Type B pancreatic cell (in vitro differentiated cells): ENCODE measurements around the gene SUSD1. TPM values are rescaled to one million over a fixed set of nuclear protein-coding genes. Genes with fewer than 3 reads are reported as not detected.

Experiments used
- DNase-seq: peaks from one replicate; pipeline ENCODE4 v3.0.0; 2021; ENCODE audit warnings: mixed read lengths; ENCODE audit not compliant: unreplicated experiment; ENCODE audit errors: extremely low spot score
- H3K27ac Mint-ChIP-seq: 2 replicates; pipeline ENCODE4 v1.8.0; 2021; ENCODE audit warnings: mild to moderate bottlenecking, mixed read lengths
- H3K27me3 Mint-ChIP-seq: 2 replicates; pipeline ENCODE4 v1.8.0; 2021; ENCODE audit warnings: mixed read lengths
- H3K36me3 Mint-ChIP-seq: 2 replicates; pipeline ENCODE4 v1.8.0; 2021; ENCODE audit warnings: mixed read lengths
- H3K4me1 Mint-ChIP-seq: one replicate; pipeline ENCODE4 v1.8.0; 2021; ENCODE audit warnings: mixed read lengths; ENCODE audit not compliant: unreplicated experiment
- H3K4me3 Mint-ChIP-seq: 2 replicates; pipeline ENCODE4 v1.8.0; 2021; ENCODE audit warnings: mild to moderate bottlenecking, mixed read lengths
- H3K9me3 Mint-ChIP-seq: 2 replicates; pipeline ENCODE4 v1.8.0; 2021; ENCODE audit warnings: mixed read lengths
- total RNA-seq: library from RNA; stranded (reverse); gene quantifications from 2 replicates; pipeline ENCODE4 v1.2.1, GENCODE V29; 2021; ENCODE audit warnings: low replicate concordance
- TF ChIP-seq, protein P1 (sequence below): fragments of 200-600 bp; sonication (generic); conservative IDR thresholded peaks from 2 replicates; pipeline ENCODE4 v1.5.0; 2021; ENCODE audit warnings: antibody characterized with exemption, mild to moderate bottlenecking

The SUSD1 gene
- total RNA-seq, 1 donor from 2014 or later = 16.3 TPM

DNA sequence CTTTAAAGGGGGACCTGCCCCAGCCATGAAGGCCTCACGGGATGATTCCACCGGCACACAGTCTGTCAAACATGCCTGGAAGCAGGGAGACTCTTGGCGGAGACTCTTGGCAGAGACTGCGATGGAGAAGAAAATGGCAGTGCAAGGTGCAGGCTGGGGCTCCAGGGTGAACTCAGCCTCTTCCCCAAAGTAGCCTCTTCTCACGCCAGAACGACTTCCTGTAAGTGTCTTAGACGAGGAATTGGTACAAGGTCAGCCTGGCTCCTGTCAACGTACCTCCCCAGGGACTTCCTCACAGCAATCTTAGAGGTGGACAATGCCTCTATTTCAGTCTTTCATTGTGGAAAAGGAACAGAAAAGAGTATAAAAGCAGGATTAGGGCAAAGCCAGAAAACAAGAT, 169.2 kb downstream of the SUSD1 start:
- no peaks in the 10 kb centered on the region for H3K9me3 Mint-ChIP-seq

GRCh38 chr9:112003538-112003937, 171.6 kb downstream of the SUSD1 start:
- DNase-seq = no peak
- Mint-ChIP-seq H3K9me3 (no peaks in the 10 kb centered on the region), H3K27me3 (no peaks in the 10 kb centered on the region), H3K36me3 (no peaks in the 10 kb centered on the region), H3K4me1 (peaks cover 17% of the 10 kb centered on the region), H3K27ac (no peak overlapping the region), H3K4me3 (no peak overlapping the region)
- TF ChIP-seq, protein P1, sequence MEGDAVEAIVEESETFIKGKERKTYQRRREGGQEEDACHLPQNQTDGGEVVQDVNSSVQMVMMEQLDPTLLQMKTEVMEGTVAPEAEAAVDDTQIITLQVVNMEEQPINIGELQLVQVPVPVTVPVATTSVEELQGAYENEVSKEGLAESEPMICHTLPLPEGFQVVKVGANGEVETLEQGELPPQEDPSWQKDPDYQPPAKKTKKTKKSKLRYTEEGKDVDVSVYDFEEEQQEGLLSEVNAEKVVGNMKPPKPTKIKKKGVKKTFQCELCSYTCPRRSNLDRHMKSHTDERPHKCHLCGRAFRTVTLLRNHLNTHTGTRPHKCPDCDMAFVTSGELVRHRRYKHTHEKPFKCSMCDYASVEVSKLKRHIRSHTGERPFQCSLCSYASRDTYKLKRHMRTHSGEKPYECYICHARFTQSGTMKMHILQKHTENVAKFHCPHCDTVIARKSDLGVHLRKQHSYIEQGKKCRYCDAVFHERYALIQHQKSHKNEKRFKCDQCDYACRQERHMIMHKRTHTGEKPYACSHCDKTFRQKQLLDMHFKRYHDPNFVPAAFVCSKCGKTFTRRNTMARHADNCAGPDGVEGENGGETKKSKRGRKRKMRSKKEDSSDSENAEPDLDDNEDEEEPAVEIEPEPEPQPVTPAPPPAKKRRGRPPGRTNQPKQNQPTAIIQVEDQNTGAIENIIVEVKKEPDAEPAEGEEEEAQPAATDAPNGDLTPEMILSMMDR = no peak

More for the DNA sequence above, 169.2 kb downstream of the SUSD1 start:
- H3K4me1 Mint-ChIP-seq = peaks cover 17% of the 10 kb centered on the region
- H3K27me3 Mint-ChIP-seq = no peaks in the 10 kb centered on the region
- H3K27ac Mint-ChIP-seq = no peak overlapping the region
- no peaks in the 10 kb centered on the region for H3K36me3 Mint-ChIP-seq
- no peak overlapping the region for H3K4me3 Mint-ChIP-seq
- DNase-seq = no peak
- TF ChIP-seq, protein P1 = no peak

DNA sequence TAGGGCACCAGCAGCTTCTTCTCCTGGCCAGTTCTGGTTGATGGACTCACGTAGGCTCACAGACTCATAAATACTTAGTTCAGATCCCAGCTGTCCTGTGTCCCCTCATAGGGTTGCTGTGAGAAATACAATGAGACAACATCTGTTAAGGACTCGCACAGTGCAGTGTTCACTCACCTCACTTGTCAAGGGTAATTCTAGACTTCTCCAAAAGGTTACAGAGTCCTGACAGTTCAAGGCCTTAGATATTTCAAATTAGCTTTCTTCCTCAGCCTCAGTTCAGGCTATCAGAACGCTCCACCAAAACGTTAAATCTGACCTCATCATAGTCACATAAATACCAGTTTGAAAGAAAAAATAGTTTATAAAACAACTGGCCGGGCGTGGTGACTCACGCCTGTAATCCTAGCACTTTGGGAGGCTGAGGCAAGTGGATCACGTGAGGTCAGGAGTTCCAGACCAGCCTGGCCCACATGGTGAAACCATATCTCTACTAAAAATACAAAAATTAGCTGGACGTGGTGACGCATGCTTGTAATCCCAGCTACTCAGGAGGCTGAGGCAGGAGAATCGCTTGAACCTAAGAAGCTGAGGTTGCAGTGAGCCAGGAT, 172.1 kb downstream of the SUSD1 start:
- H3K27me3 Mint-ChIP-seq = no peaks in the 10 kb centered on the region
- H3K36me3 Mint-ChIP-seq = no peaks in the 10 kb centered on the region
- TF ChIP-seq, protein P1 = no peak
- H3K9me3 Mint-ChIP-seq = no peaks in the 10 kb centered on the region
- H3K4me1 Mint-ChIP-seq = peaks cover 17% of the 10 kb centered on the region
- H3K4me3 Mint-ChIP-seq = no peak overlapping the region
- no peak for DNase-seq
- no peak overlapping the region for H3K27ac Mint-ChIP-seq

DNA sequence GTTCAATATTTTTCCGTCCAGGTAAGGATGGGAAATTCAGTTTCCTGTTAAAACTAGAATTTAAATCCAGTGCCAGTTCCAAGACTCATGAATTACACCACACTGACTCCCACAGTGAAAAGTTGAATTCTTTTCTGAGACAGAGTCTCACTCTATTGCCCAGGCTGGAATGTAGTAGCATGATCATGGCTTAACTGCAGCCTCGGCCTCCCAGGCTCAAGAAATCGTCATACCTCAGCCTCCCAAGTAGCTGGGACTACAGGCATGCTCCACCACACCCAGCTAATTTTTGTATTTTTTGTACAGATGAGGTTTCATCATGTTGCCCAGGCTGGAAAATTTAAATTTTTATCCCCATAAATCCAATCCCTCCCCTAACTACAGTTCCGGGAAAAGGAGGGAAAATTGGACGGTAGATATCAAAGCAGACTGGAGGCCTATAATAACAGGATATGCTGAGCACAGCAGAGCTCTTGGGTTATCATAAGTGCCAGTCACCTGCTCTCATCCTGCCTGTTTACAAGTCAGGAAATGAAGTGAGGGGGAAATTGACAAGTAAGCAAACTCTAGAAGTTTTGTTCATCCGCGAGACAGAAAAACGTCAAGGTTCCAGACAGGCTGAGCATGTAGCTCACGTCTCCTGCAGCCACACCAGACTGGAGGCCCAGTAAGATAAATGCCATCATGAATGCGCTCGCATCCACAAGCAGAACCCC, 172.8 kb downstream of the SUSD1 start:
- no peak overlapping the region for H3K27ac Mint-ChIP-seq
- TF ChIP-seq, protein P1 = no peak
- H3K27me3 Mint-ChIP-seq = no peaks in the 10 kb centered on the region
- peaks cover 11% of the 10 kb centered on the region for H3K4me1 Mint-ChIP-seq
- DNase-seq = no peak
- no peak overlapping the region for H3K4me3 Mint-ChIP-seq
- no peaks in the 10 kb centered on the region for H3K36me3 Mint-ChIP-seq
- no peaks in the 10 kb centered on the region for H3K9me3 Mint-ChIP-seq

DNA sequence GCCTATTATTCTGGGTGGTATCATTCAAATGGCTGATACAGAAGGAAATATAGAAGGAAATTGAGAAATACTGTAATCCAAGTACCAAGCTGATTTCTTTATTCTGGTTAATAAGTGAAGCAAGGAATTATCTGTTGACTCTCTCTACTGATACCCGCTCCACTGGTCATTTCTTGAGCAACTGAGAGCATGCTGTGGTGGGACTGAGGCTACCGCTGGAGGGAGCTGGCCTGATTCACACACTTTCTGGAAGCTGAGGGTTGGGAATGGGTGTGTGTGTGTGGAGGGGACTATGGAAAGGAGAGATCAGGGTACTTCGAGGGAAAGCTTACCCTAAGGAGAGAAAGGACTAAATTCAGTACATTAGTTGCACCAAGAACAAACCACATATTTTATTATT, 174.4 kb downstream of the SUSD1 start:
- DNase-seq = no peak
- no peaks in the 10 kb centered on the region for H3K9me3 Mint-ChIP-seq
- H3K36me3 Mint-ChIP-seq = no peaks in the 10 kb centered on the region
- no peak overlapping the region for H3K27ac Mint-ChIP-seq
- TF ChIP-seq, protein P1 = no peak
- H3K4me3 Mint-ChIP-seq = no peak overlapping the region
- H3K4me1 Mint-ChIP-seq = no peaks in the 10 kb centered on the region
- no peaks in the 10 kb centered on the region for H3K27me3 Mint-ChIP-seq
